Natural killer cell (primary cell): ENCODE results near the gene MPHOSPH9. TPM values are rescaled to one million over a fixed set of nuclear protein-coding genes. Genes with fewer than 3 reads are reported as not detected.

Experiments
- ATAC-seq, 3 donors: fragments of 150-1000 bp in 2 of 3; fragments of 200-7000 bp in 1 of 3; cut with Tn5 transposase; 1 replicate in 1 of 3; 2 replicates in 2 of 3; pipeline ENCODE4 v1.10.0; 2021; ENCODE audit warnings: mild to moderate bottlenecking in 2 of 3, moderate library complexity in 2 of 3
- DNase-seq, 2 donors: peaks; one replicate each; pipeline versions ENCODE4 v3.0.0 to v3.0.0-alpha.2; 2013 to 2021; ENCODE audit warnings: mixed read lengths in 1 of 2
- H3K27ac ChIP-seq: one replicate; pipeline ENCODE4 v1.5.1; 2013; ENCODE audit warnings: mild to moderate bottlenecking, low read length
- H3K27me3 ChIP-seq: one replicate; pipeline ENCODE4 v1.6.1; 2013; ENCODE audit warnings: low read length; ENCODE audit not compliant: control insufficient read depth, insufficient read depth
- H3K36me3 ChIP-seq: one replicate; pipeline ENCODE4 v1.6.1; 2013; ENCODE audit warnings: low read length; ENCODE audit not compliant: control insufficient read depth, insufficient read depth
- H3K4me1 ChIP-seq: one replicate; pipeline ENCODE4 v1.6.1; 2013; ENCODE audit warnings: low read length; ENCODE audit not compliant: control insufficient read depth, insufficient read depth
- H3K4me3 ChIP-seq: one replicate; pipeline ENCODE4 v1.5.1; 2013; ENCODE audit warnings: low read length
- H3K9me3 ChIP-seq: one replicate; pipeline ENCODE4 v1.6.1; 2013; ENCODE audit warnings: low read length; ENCODE audit not compliant: control insufficient read depth, insufficient read depth
- H3K27ac Mint-ChIP-seq, 2 donors: one replicate each; pipeline ENCODE4 v1.8.0; 2022; ENCODE audit warnings: mild to moderate bottlenecking in 2 of 2, mixed read lengths in 2 of 2, moderate library complexity in 1 of 2
- H3K27me3 Mint-ChIP-seq, 2 donors: one replicate each; pipeline ENCODE4 v1.8.0; 2022; ENCODE audit warnings: low read depth in 2 of 2, mixed read lengths in 2 of 2
- H3K36me3 Mint-ChIP-seq: one replicate; pipeline ENCODE4 v1.8.0; 2022; ENCODE audit warnings: mixed read lengths
- H3K4me1 Mint-ChIP-seq, 2 donors: one replicate each; pipeline ENCODE4 v1.8.0; 2022; ENCODE audit warnings: mixed read lengths in 2 of 2
- H3K4me3 Mint-ChIP-seq: one replicate; pipeline ENCODE4 v1.8.0; 2022; ENCODE audit warnings: mild to moderate bottlenecking, moderate library complexity, mixed read lengths
- H3K9me3 Mint-ChIP-seq, 2 donors: one replicate each; pipeline ENCODE4 v1.8.0; 2022; ENCODE audit warnings: mixed read lengths in 2 of 2
- CTCF ChIP-seq: fragments of 200-600 bp; IDR thresholded peaks from one replicate; pipeline ENCODE4 v1.8.0; 2022; ENCODE audit warnings: antibody characterized with exemption
- WGBS: methylation state at CpG from one replicate; pipeline ENCODE4 v1.1.7; 2013; ENCODE audit warnings: missing lambda C conversion rate; ENCODE audit not compliant: insufficient coverage; 5-methylcytosine and 5-hydroxymethylcytosine counted together
- intact Hi-C: fragments of 100-400 bp; cut with micrococcal nuclease; formaldehyde crosslinking; loops from one replicate; pipeline ENCODE4 v1.14.2; 2022
- total RNA-seq, 4 donors: library from RNA; stranded (reverse); fragments of 120-200 nt in 1 of 4; gene quantifications; one replicate each; pipeline versions ENCODE4 v1.2.3 to v1.2.4, GENCODE V29; 2013 to 2022

Gene MPHOSPH9
- total RNA-seq, 3 donors from 2014 or later (not counting 1 experiment from before 2014, with no cell fraction given): 97.6 to 114 (median 109) TPM

GRCh38 chr12:123148655-123149054 lies 84.3 kb downstream of the MPHOSPH9 start:
- Mint-ChIP-seq H3K36me3 (no peaks in the 10 kb centered on the region), H3K27ac (peak overlapping the region; percentile 36 to 57), H3K4me3 (peak overlapping the region; percentile 86), H3K4me1 (peaks cover 36 to 43% of the 10 kb centered on the region in 2 donors), H3K27me3 (no peaks in the 10 kb centered on the region), H3K9me3 (no peaks in the 10 kb centered on the region)
- 76% methylated on average over 5 of the region's 5 CpGs for WGBS
- intact Hi-C loops: no loop called here
- Histone ChIP-seq H3K36me3 (no peaks in the 10 kb centered on the region), H3K4me1 (peaks cover 29% of the 10 kb centered on the region), H3K9me3 (no peaks in the 10 kb centered on the region), H3K27me3 (no peaks in the 10 kb centered on the region), H3K27ac (no peak overlapping the region), H3K4me3 (no peak overlapping the region)
- no peak for TF ChIP-seq CTCF
- ATAC-seq: no peak
- DNase-seq: no peak

- DNase-seq (no peak), ATAC-seq (no peak)
- Mint-ChIP-seq H3K27me3 (no peaks in the 10 kb centered on the region), H3K4me3 (peak overlapping the region; percentile 86), H3K4me1 (peaks cover 36 to 43% of the 10 kb centered on the region in 2 donors), H3K36me3 (no peaks in the 10 kb centered on the region), H3K9me3 (no peaks in the 10 kb centered on the region), H3K27ac (peak overlapping the region; percentile 36 to 57)
- no peaks in the 10 kb centered on the region for H3K27me3 ChIP-seq
- no peaks in the 10 kb centered on the region for H3K9me3 ChIP-seq
- H3K36me3 ChIP-seq: no peaks in the 10 kb centered on the region
- no peak overlapping the region for H3K4me3 ChIP-seq
- TF ChIP-seq CTCF: no peak
- H3K4me1 ChIP-seq: peaks cover 32% of the 10 kb centered on the region
- 76% methylated on average over 9 of the region's 9 CpGs for WGBS
- no peak overlapping the region for H3K27ac ChIP-seq
- intact Hi-C loops: no loop called here
Measured at GRCh38 chr12:123148223-123148622, 84.7 kb downstream of the MPHOSPH9 start.

DNA sequence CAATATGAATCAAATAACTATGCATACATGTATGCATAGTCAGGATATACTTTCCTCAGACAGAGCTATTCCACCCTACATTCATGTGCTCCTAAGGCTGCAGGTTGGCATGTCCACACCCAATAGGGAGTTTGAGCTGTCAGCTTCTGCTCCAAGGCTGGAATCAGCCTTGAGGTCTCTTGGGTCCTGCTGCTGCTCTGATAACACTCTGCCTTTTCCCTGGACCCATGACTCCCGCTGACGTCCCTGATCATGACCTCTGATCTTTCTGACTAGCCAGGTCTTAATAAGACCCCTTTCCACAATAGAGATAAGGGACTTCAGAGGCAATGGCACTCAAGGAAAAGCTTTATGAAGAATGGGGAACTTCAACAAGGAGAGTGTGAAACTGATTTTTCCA lies 87.7 kb downstream of the MPHOSPH9 start:
- Mint-ChIP-seq H3K4me3 (no peak overlapping the region), H3K27me3 (no peaks in the 10 kb centered on the region), H3K36me3 (no peaks in the 10 kb centered on the region), H3K27ac (no peak overlapping the region), H3K9me3 (no peaks in the 10 kb centered on the region), H3K4me1 (peaks cover 19 to 34% of the 10 kb centered on the region in 2 donors)
- Histone ChIP-seq H3K36me3 (no peaks in the 10 kb centered on the region), H3K27me3 (no peaks in the 10 kb centered on the region), H3K9me3 (no peaks in the 10 kb centered on the region), H3K4me3 (no peak overlapping the region), H3K4me1 (peaks cover 23% of the 10 kb centered on the region), H3K27ac (no peak overlapping the region)
- DNase-seq (no peak), ATAC-seq (no peak)
- TF ChIP-seq CTCF: no peak
- 88% methylated on average over 2 of the region's 2 CpGs for WGBS
- intact Hi-C loops: no loop called here

DNA sequence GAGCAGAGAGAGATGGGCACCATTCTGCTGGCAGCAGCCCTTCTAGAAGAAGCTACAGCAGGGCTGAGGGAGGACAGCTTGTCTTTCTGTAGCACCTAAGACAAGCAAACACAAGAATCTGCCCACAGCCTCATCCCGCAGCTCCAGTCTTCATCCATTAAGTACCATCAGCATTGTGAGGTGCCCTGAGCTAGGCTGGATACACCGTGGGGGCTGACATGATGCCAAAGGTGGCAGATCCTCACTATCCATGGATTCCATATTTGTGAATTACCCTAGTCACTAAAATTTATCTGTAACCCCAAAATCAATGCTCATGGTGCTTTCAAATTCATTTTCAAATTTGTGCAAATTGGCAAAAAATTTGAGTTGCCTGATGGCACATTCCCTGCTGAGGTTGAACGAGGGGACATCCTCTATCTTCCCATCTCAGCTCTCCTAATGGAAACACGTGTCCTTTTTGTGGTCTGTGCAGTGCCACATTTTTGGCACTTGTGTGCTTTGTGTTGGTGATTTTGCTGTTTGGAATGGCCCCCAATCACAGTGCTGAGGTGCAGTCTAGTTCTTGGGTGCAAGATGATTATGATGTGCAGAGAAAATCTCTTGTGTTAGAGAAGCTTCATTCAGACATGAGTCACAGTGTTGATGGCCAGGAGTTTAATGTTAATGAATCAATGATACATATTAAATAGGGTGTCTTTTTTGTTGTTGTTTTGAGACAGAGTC lies 89.0 kb downstream of the MPHOSPH9 start:
- Histone ChIP-seq H3K36me3 (no peaks in the 10 kb centered on the region), H3K27ac (peak overlapping the region; percentile 18), H3K27me3 (no peaks in the 10 kb centered on the region), H3K4me1 (peaks cover 13% of the 10 kb centered on the region), H3K9me3 (no peaks in the 10 kb centered on the region), H3K4me3 (no peak overlapping the region)
- ATAC-seq (no peak), DNase-seq (no peak)
- H3K9me3 Mint-ChIP-seq: no peaks in the 10 kb centered on the region
- H3K36me3 Mint-ChIP-seq: no peaks in the 10 kb centered on the region
- H3K27me3 Mint-ChIP-seq: no peaks in the 10 kb centered on the region
- H3K27ac Mint-ChIP-seq: no peak overlapping the region
- 90% methylated on average over 4 of the region's 4 CpGs for WGBS
- TF ChIP-seq CTCF: no peak
- H3K4me1 Mint-ChIP-seq: peaks cover 8 to 30% of the 10 kb centered on the region in 2 donors
- intact Hi-C loops: no loop called here
- no peak overlapping the region for H3K4me3 Mint-ChIP-seq
